ENCODE measurements around the gene HNRNPH3. TPM values are rescaled to one million over a fixed set of nuclear protein-coding genes. Genes with fewer than 3 reads are reported as not detected.

The HNRNPH3 gene
- total RNA-seq, 4 donors from 2014 or later = 47.8 to 75.8 (median 56.8) TPM

DNA sequence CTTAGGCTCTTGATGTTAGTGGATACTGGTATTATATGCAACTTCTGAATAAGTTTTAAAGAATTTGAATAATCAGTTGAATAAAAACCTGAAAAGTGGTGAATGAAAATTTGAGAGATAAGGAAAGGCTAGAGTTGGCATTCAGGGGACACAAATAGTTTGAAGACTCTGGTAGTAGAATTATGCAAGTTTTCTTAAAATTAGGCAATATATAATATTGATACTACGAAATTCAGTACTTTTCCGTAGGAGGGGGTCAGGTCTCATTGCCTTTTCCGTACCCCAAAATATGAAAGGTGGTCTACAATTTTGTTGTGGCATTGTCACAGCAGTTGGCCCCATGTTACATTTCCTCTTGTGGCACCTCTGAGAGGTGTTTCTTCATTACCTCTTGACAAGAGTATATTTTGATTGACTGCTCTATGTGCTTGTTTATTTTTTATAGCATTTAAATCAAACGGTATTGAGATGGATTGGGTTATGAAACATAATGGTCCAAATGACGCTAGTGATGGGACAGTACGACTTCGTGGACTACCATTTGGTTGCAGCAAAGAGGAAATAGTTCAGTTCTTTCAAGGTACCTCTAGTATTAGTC is 5.0 kb downstream of the HNRNPH3 start:
- intact Hi-C loops (cut with DNase I) = no loop called here
- H3K9me3 ChIP-seq = no peaks in the 10 kb centered on the region
- H3K36me3 ChIP-seq = peaks cover 33 to 36% of the 10 kb centered on the region in 2 donors
- H3K27ac ChIP-seq = no peak overlapping the region
- no peak for DNase-seq
- no peak overlapping the region for H3K4me3 ChIP-seq (replicated peaks in 1 of 3)
- WGBS, 2 donors = 70 to 78% methylated on average over 7 of the region's 7 CpGs
- H3K4me1 ChIP-seq = peaks cover 35 to 42% of the 10 kb centered on the region in 2 donors
- no peaks in the 10 kb centered on the region for H3K27me3 ChIP-seq
- TF ChIP-seq POLR2A (IDR thresholded peaks at IDR 0.05) = no peak
- TF ChIP-seq, protein P1, sequence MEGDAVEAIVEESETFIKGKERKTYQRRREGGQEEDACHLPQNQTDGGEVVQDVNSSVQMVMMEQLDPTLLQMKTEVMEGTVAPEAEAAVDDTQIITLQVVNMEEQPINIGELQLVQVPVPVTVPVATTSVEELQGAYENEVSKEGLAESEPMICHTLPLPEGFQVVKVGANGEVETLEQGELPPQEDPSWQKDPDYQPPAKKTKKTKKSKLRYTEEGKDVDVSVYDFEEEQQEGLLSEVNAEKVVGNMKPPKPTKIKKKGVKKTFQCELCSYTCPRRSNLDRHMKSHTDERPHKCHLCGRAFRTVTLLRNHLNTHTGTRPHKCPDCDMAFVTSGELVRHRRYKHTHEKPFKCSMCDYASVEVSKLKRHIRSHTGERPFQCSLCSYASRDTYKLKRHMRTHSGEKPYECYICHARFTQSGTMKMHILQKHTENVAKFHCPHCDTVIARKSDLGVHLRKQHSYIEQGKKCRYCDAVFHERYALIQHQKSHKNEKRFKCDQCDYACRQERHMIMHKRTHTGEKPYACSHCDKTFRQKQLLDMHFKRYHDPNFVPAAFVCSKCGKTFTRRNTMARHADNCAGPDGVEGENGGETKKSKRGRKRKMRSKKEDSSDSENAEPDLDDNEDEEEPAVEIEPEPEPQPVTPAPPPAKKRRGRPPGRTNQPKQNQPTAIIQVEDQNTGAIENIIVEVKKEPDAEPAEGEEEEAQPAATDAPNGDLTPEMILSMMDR (IDR thresholded peaks at IDR 0.05) = no peak

DNA sequence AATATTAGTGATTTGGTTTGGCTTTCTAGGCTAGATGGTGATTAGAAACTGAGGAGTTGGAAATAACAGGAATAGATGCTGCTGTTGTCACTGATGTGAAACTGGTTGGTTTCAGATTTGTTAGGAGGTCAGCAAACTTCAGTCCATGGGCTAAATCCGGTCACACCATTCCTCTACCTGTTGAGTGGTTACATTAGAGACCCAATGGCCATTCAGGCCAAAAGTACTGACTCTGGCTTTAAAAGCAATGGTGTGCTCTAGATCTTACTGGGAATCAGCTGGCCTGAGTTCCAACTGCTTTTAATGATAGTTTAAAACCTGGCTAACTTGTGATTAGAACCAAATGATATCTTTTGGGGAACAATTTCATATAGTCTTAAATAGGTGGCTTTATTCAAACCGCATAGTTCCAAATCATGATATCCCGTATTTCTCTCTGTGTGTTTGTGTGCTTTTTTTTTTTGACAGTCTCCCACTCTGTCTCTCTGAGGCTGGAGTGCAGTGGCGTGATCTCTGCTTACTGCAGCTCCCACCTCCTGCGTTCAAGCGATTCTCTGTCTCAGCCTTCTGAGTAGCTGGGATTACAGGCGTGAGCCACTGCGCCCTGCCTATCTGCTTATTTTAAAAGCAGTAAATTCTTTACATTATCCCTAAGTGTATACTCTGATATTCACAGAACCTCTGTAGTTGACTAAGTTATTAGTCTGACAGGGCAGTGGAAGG is 8.7 kb downstream of the HNRNPH3 start:
- TF ChIP-seq, protein P1 (IDR thresholded peaks at IDR 0.05) = no peak
- no peak for TF ChIP-seq POLR2A (IDR thresholded peaks at IDR 0.05)
- no peaks in the 10 kb centered on the region for H3K9me3 ChIP-seq
- no peak for DNase-seq
- no peak overlapping the region for H3K4me3 ChIP-seq (replicated peaks in 1 of 3)
- intact Hi-C loops (cut with DNase I) = no loop called here
- WGBS, 2 donors = 97% methylated on average over 8 of the region's 8 CpGs
- no peak overlapping the region for H3K27ac ChIP-seq
- peaks cover 50 to 64% of the 10 kb centered on the region in 2 donors for H3K36me3 ChIP-seq
- no peaks in the 10 kb centered on the region for H3K27me3 ChIP-seq
- peaks cover 28 to 29% of the 10 kb centered on the region in 2 donors for H3K4me1 ChIP-seq

DNA sequence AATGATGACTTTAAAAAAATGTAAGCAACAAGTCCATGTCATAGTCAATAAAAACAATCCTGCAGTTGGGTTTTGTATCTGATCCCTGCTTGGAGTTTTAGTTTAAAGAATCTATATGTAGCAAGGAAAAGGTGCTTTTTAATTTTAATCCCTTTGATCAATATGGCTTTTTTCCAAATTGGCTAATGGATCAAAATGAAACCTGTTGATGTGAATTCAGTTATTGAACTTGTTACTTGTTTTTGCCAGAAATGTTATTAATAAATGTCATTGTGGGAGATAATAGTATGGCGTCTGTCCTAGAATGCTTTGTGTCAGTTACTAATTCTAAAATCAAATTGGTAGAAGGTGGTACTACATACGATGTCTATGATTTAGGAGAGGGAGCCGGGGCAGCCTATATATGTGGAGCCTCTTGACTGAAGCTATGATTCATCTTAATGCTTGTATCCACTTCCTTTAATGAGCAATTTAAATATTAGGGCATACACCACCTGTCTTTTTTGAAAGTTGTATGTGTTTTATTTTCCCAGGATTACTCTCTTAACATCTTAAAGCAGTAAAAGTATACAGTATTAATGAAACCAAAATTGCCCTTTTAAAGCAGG is 11.1 kb downstream of the HNRNPH3 start:
- H3K27me3 ChIP-seq = no peaks in the 10 kb centered on the region
- 94 to 95% methylated on average over 3 of the region's 3 CpGs for WGBS, 2 donors
- no peak overlapping the region for H3K27ac ChIP-seq
- no peak overlapping the region for H3K4me3 ChIP-seq (replicated peaks in 1 of 3)
- DNase-seq = no peak
- no peaks in the 10 kb centered on the region for H3K9me3 ChIP-seq
- TF ChIP-seq, protein P1 (IDR thresholded peaks at IDR 0.05) = no peak
- no peak for TF ChIP-seq POLR2A (IDR thresholded peaks at IDR 0.05)
- intact Hi-C loops (cut with DNase I) = no loop called here
- peaks cover 54 to 67% of the 10 kb centered on the region in 2 donors for H3K36me3 ChIP-seq
- peaks cover 4% of the 10 kb centered on the region in 2 donors for H3K4me1 ChIP-seq

DNA sequence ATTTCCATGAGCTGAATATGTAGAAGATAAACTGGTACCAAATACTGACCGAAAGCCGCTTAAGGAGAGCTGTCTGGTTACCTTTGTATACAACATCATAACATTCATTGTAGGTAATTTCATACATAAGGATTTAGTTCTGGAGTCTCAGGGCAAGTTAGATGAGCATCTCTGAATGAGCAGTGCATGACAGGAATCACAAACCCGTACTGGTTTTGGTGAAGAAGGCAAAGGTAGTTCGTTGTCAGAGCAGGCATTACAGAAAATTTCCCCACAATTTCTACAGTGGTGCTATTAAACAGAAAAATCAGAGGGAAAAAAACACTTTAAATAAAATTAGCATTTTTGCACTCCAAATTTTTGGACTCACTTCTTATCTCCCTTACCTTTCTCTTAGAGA is 13.8 kb downstream of the HNRNPH3 start:
- intact Hi-C loops (cut with DNase I) = no loop called here
- peaks cover 30 to 46% of the 10 kb centered on the region in 2 donors for H3K36me3 ChIP-seq

More for the DNA sequence above, 13.8 kb downstream of the HNRNPH3 start:
- DNase-seq = no peak
- no peaks in the 10 kb centered on the region for H3K27me3 ChIP-seq
- H3K27ac ChIP-seq = no peak overlapping the region
- WGBS, 2 donors = 93% methylated on average over 4 of the region's 4 CpGs
- H3K4me3 ChIP-seq (replicated peaks in 1 of 3) = no peak overlapping the region
- no peaks in the 10 kb centered on the region for H3K4me1 ChIP-seq
- H3K9me3 ChIP-seq = no peaks in the 10 kb centered on the region
- TF ChIP-seq POLR2A (IDR thresholded peaks at IDR 0.05) = no peak
- TF ChIP-seq, protein P1 (IDR thresholded peaks at IDR 0.05) = no peak

Measured in thyroid gland (tissue), 4 donors.